GM12891 (cell line): Measurements from ENCODE around the gene YBEY.
A peak's percentile ranks its signal among the peaks of the same experiment; 100 is the strongest.

Source experiments
- DNase-seq: peaks from one replicate; pipeline ENCODE4 v3.0.0; 2011; ENCODE audit warnings: low spot score; ENCODE audit not compliant: insufficient read length
- FAIRE-seq: peaks from 2 replicates; lab custom pipeline; 2011; peaks lifted over from hg19 to GRCh38; lab: Jason Lieb, UNC
- PAX5 ChIP-seq: IDR thresholded peaks from 2 replicates; pipeline ENCODE4 v1.6.1; 2011; ENCODE audit warnings: low read length, moderate library complexity, mild to moderate bottlenecking; ENCODE audit not compliant: insufficient read depth, severe bottlenecking
- POLR2A ChIP-seq: IDR thresholded peaks from 2 replicates; pipeline ENCODE4 v1.6.1; 2011; ENCODE audit warnings: low read depth, low read length, control low read depth
- POLR2AphosphoS5 ChIP-seq: IDR thresholded peaks from 2 replicates; pipeline ENCODE4 v1.6.1; 2011; ENCODE audit warnings: low read depth, low read length, control low read depth
- POU2F2 ChIP-seq: IDR thresholded peaks from 2 replicates; pipeline ENCODE4 v1.6.1; 2011; ENCODE audit warnings: low read depth, mild to moderate bottlenecking, control low read depth, low read length, moderate library complexity
- SPI1 ChIP-seq: IDR thresholded peaks from 2 replicates; pipeline ENCODE4 v1.6.1; 2011; ENCODE audit warnings: low read depth, low read length, control low read depth
- TAF1 ChIP-seq: IDR thresholded peaks from 2 replicates; pipeline ENCODE4 v1.6.1; 2011; ENCODE audit warnings: low read depth, low read length, control low read depth

Gene YBEY

DNA sequence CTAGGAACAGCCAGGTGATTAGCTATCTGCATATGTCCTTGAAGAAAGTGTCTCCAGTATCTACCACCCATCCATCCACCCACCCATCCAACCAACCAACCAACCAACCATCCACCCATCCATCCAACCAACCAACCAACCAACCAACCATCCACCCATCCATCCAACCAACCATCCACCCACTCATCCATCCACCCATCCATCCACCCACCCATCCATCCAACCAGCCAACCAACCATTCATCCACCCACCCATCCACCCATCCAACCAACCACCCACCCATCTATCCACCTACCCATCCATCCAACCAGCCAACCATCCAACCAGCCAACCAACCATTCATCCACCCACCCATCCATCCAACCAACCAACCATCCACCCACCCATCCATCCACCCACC, 25.4 kb downstream of the YBEY start:
- peak; percentile 89 for FAIRE-seq
- TF ChIP-seq POLR2A (no peak), TAF1 (no peak)
- no peak for DNase-seq

DNA sequence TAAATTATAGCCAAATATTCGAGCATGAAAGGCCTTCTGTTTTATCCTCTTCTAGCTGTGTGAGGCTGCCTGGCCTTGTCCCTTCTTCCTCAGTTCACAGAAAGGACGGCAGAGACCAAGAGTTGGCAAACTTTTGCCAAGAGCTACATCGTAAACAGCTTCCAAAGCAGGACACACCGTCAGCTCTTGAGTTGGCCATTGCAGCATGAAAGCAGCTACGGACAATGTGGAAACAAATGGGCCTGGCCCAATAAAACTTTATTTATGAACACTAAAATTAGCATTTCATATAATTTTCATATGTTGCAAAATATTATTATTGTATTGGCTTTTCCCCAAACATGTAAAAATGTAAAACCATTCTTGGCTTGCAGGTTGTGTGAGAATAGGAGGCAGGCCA, 26.8 kb downstream of the YBEY start:
- no peak for FAIRE-seq
- DNase-seq, result no peak
- TF ChIP-seq POLR2A, result no peak
- no peak for TF ChIP-seq PAX5
- TF ChIP-seq POU2F2, result no peak
- no peak for TF ChIP-seq SPI1
- TF ChIP-seq POLR2AphosphoS5, result no peak
- no peak for TF ChIP-seq TAF1

DNA sequence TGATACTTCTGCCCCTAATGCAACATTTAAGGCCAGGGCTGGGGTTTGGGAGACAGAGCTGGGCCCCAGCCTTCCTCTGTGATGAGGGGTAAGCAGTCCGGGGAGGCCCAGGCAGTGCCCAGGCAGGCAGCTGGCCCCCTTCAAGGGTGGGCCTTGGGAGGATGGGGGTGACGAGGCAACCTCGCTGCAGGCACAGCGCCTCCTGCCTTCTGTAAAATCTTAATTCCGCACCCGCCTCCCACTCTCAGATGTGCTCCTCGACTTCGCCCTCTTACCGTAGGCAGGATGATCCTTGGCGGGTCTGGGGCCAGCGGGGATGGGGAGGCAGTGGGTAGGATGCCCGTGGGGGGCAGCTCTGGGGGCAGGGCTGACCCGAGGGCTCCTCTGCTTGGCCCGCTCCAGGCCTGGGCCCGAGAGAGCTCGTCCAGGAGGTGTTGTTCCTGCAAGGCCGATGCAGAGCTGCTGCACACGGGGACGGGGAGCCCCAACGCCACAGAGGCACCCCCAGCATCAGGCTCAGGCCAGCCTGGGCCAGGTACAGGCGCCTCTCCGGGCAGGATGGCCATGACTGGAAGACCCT, 28.4 kb downstream of the YBEY start:
- no peak for FAIRE-seq

DNA sequence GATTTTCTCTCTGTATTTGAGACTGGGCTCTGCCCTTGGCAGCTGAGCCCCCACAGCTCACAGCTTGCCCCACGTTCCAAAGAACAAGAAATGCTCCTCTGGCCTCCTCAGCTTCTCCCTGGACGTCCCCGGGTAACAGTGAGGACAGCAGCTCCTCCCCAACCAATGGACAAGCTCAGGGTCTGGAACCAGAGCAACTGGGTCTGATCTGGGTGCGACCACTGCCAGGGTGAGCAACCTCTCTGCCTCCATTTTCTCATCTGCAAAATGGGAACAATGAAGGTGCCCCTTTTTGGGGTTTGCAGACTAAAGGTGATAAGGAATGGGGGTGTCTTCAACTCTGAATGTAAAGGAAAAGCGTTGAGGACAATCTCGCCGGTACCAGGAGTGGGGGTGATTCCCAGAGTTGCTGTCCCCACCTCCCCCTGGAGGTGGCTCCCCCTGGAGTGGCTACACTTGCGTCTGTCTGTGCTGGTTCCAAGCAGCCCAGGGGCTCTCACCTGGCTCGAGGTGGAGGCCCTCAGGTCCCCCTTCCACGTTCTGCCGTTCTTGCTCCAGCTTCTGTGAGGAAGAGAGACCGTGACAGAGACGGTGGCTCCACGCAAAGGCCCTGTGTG, 30.7 kb downstream of the YBEY start:
- TF ChIP-seq TAF1, result no peak
- no peak for TF ChIP-seq POLR2AphosphoS5
- no peak for TF ChIP-seq POU2F2
- TF ChIP-seq POLR2A, result no peak
- TF ChIP-seq SPI1, result no peak
- TF ChIP-seq PAX5, result no peak
- no peak for DNase-seq
- FAIRE-seq, result no peak

More for the DNA sequence above, 28.4 kb downstream of the YBEY start:
- DNase-seq, result no peak
- no peak for TF ChIP-seq TAF1
- TF ChIP-seq POLR2AphosphoS5, result no peak
- no peak for TF ChIP-seq SPI1
- no peak for TF ChIP-seq POLR2A
- TF ChIP-seq POU2F2, result no peak
- TF ChIP-seq PAX5, result no peak

DNA sequence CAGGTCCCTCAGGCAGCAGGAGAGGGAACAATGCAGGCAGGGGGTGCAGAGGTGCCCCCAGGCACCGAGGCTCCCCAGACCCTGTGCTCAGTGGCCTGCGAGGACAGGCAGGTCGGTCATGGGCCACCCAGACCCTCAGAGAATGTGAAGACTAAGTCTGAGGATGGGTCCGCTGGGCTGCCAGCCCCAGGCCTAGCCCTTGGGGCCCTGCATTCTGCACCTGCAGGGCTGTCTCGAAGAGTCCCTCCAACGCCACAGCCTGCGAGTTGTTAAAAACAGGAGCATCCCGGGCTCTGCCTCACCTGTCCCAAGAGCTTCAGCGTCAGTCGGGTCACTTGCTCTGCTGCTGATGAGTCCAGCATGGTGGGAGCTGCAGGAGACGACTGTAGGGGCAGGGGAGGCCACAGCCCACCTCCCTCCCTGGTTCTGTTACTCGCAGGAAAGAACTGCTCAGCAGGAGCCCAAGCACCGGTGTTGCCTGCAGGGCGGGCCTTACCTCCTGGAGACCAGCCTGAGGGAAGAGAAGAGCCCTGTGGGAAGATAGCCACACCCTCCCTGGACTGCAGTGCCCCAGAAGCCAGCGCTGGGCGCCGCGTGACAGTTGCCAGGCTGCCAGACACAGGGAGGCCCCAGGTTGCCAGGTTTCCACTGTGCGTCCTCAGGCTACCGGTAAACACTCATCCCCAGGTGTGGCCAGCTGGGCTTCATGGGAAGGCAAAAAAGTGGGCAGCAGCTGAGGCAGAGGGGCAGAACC, 31.7 kb downstream of the YBEY start:
- DNase-seq (no peak), FAIRE-seq (no peak)
- no peak for TF ChIP-seq SPI1
- no peak for TF ChIP-seq PAX5
- no peak for TF ChIP-seq TAF1
- no peak for TF ChIP-seq POLR2AphosphoS5
- no peak for TF ChIP-seq POLR2A
- TF ChIP-seq POU2F2, result no peak

DNA sequence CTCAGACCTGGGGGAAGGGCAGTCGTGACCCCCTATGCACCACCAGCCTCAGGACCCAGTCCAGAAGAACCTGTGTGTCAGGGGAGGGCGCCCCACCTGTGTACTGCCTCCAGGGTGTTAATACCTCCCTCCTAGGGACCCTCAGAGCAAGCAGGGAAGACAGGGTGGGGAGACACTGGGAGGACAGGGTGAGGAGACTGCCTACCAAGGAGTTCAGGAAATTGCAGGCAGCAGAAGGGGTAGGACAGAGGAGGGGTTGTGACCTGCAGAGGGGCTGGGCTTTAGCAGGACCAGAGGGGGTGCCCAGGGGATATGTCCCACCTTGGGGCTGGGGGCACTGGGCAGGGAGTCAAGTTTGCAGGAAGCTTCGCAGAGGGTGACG, 32.3 kb downstream of the YBEY start:
- FAIRE-seq (no peak), DNase-seq (no peak)
- no peak for TF ChIP-seq POLR2A
- no peak for TF ChIP-seq POU2F2
- no peak for TF ChIP-seq TAF1
- TF ChIP-seq SPI1, result no peak
- no peak for TF ChIP-seq PAX5
- no peak for TF ChIP-seq POLR2AphosphoS5

DNA sequence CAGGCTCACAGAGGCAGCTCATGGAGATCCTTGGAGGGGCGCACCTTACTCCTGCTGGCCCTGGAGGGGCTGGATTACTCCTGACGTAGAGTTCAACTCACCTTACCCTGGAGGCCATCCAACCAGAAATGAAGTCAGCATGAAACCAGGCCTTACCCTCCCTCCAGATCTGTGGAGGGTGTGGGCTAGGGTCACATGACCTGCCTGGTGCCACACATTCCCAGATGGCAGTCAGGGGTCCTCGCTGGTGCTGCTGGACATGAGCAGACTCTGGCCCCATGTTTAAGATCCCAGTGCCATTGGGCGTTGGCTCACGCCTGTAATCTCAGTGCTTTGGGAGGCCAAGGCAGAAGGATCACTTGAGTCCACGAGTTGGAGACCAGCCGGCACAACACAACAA, 33.0 kb downstream of the YBEY start:
- DNase-seq (no peak), FAIRE-seq (no peak)
- TF ChIP-seq POU2F2 (no peak), TAF1 (no peak), PAX5 (no peak), POLR2A (no peak), POLR2AphosphoS5 (no peak), SPI1 (no peak)

DNA sequence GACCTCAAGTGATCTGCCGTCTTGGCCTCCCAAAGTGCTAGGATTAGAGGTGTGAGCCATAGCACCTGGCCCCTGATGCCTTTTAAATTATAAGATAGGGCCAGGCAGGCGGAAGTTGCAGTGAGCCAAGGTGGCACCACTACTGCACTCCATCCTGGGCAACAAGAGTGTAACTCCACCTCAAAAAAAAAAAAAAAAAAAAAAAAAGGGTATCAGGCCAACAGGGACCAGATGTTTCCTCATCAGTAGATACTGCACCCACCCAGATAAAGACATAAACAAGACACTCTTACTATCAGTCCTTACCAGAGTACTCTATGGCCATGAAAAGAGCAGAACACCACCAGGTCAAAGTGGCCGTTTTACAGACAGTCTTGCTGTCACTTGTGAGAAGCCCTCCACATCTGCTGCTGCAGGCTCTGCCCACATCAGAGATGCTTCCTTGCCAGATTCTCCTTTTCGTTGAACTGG, 34.2 kb downstream of the YBEY start:
- TF ChIP-seq PAX5, result no peak
- TF ChIP-seq POU2F2, result no peak
- TF ChIP-seq POLR2AphosphoS5, result no peak
- TF ChIP-seq TAF1, result no peak
- no peak for TF ChIP-seq POLR2A
- TF ChIP-seq SPI1, result no peak
- no peak for FAIRE-seq
- DNase-seq, result no peak

DNA sequence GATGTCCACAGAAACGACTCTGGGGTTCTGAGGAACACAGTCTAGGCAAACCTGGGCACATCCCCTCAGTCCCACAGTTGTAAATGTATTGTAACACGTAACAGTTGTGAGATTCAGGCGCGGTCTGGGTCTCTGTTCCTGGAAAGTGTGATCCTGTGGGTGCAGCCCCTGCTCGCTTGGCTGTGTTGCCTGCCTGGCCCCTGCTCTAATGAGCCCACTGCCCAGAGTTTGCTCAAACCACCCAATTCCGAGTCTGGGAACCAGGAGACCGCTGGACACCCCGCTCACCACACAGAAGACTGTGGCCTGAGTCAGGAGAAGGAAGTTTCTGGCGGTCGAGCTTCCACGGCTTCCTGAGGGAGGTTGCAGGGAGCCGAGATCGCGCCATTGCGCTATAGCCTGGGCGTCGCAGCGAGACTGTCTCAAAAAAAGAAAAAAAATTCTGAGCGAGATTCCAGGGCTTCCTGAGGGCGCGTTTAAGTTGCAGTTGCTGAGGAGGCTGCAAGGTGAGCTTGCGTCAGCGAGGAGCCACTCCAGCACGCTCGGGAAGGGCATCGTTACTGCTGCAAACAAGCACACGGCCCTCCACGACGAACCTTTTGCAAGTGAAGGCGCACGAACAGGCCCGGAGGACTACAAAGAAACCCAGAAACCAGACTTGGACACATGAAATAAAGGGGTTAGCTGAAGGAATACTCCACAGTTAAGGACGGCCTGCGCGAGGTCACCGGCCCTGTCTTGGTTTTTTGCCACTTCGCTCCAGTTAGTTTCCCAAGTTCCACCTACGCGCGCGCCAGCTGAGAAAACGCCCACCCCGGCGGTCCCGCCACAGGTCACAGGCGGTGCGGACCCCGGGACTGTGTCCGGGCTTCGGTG, 36.4 kb downstream of the YBEY start:
- FAIRE-seq (no peak), DNase-seq (no peak)
- TF ChIP-seq POLR2AphosphoS5, result no peak; the same call in 1 of the 2 replicates
- TF ChIP-seq SPI1, result no peak
- no peak for TF ChIP-seq POU2F2
- TF ChIP-seq TAF1, result no peak
- TF ChIP-seq POLR2A, result no peak
- TF ChIP-seq PAX5, result no peak
